GM10248 (cell line): ENCODE measurements around the gene CCSER2.

Source experiments
- CTCF ChIA-PET: fragments of 300-600 bp; sonication (Branson Sonifier 250); formaldehyde crosslinking; extraction: SDS; loops from one replicate; lab custom pipeline; 2021; ENCODE audit warnings: antibody characterized with exemption; lab: Yijun Ruan, JAX
- POLR2A ChIA-PET: fragments of 350-650 bp; sonication (Branson Sonifier 250); formaldehyde crosslinking; extraction: SDS; loops from one replicate; lab custom pipeline; 2020; ENCODE audit warnings: antibody characterized with exemption; lab: Yijun Ruan, JAX
- DNase-seq: peaks from one replicate; pipeline ENCODE4 v3.0.0; 2012; ENCODE audit errors: extremely low spot score
- TF ChIP-seq, protein P1 (sequence below): IDR thresholded peaks from 2 replicates; pipeline ENCODE4 v1.5.1; 2012; ENCODE audit warnings: mild to moderate bottlenecking, low read depth; ENCODE audit errors: extremely low read depth, missing control alignments, control extremely low read depth

CCSER2 gene

GRCh38 chr10:84391326-84391725, 62.9 kb downstream of the CCSER2 start:
- ChIA-PET CTCF (interaction anchor here (0.7 kb wide), 1 partner anchor 146 kb away, joined by 3 read pairs; no protein-coding TSS in a partner anchor), POLR2A (no interaction called here)
- DNase-seq: no peak
- TF ChIP-seq, protein P1, sequence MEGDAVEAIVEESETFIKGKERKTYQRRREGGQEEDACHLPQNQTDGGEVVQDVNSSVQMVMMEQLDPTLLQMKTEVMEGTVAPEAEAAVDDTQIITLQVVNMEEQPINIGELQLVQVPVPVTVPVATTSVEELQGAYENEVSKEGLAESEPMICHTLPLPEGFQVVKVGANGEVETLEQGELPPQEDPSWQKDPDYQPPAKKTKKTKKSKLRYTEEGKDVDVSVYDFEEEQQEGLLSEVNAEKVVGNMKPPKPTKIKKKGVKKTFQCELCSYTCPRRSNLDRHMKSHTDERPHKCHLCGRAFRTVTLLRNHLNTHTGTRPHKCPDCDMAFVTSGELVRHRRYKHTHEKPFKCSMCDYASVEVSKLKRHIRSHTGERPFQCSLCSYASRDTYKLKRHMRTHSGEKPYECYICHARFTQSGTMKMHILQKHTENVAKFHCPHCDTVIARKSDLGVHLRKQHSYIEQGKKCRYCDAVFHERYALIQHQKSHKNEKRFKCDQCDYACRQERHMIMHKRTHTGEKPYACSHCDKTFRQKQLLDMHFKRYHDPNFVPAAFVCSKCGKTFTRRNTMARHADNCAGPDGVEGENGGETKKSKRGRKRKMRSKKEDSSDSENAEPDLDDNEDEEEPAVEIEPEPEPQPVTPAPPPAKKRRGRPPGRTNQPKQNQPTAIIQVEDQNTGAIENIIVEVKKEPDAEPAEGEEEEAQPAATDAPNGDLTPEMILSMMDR: no peak

DNA sequence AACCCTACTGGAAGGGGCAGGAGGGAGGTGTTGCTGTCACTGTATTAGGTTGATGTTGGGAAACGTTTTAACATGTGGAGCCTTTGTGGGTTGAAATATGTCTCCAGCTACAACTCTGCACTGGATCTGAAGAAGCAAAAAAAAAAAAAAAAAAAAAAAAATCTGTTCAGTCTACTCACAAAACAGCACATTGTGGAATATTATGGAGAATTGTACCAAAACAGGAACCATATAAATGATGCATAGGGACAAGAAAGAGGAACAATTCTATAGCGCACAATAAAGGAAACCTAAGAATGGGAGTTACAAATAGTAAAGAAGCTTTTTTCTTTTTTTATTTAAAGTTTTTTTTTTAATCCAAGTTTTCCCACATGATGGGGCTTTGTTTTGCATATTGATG, 63.8 kb downstream of the CCSER2 start:
- TF ChIP-seq, protein P1: no peak
- CTCF ChIA-PET: interaction anchor here (0.7 to 1.0 kb wide), 2 partner anchors 40 to 145 kb away, joined by 3 read pairs; no protein-coding TSS in a partner anchor
- POLR2A ChIA-PET: no interaction called here
- DNase-seq: no peak

DNA sequence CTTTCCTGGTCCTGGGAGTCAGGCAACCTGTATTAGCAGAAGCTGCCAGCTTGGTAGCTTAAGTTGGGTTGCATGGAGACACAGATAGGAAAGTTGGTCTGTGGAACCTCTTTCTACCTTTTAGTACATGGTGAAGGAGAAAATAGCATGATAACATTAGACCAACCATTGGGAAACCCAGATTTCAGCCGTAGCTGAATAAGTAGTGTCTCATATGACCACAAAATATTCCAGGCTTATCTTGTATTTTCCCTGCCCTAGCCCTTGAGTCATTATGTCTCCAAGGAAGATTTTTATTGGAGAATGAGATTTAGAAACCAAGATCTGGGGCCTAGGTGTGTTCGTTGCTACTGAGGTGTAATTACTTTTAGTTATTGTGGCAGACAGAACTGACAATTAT, 67.2 kb downstream of the CCSER2 start:
- TF ChIP-seq, protein P1: no peak
- ChIA-PET CTCF (interaction anchor here (0.9 to 2.9 kb wide), 4 partner anchors 9 to 144 kb away, joined by 3 to 7 read pairs (median 4); no protein-coding TSS in a partner anchor), POLR2A (no interaction called here)
- DNase-seq: no peak

DNA sequence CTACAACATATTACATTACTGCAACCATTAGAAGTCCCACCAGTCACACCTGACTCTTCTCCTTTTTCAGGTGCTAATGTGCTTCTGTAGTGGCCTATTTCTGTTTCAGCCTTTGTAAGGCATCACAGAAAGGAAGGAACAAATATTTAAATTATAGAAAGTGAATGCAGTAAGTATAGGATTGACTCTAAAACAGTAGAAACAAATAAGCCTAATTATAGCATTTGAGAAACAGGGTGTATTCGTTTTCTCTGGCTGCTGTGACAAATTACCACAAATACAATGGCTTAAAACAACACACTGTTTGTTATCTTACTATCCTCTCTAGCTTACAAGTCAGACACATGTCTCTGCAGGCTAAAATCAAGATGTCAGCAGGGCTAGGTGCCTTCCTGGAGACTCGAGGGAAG, 69.4 kb downstream of the CCSER2 start:
- POLR2A ChIA-PET: no interaction called here
- CTCF ChIA-PET: interaction anchor here (1.1 to 2.9 kb wide), 5 partner anchors 11 to 139 kb away, joined by 3 to 7 read pairs (median 3); no protein-coding TSS in a partner anchor
- no peak for DNase-seq
- TF ChIP-seq, protein P1: no peak

DNA sequence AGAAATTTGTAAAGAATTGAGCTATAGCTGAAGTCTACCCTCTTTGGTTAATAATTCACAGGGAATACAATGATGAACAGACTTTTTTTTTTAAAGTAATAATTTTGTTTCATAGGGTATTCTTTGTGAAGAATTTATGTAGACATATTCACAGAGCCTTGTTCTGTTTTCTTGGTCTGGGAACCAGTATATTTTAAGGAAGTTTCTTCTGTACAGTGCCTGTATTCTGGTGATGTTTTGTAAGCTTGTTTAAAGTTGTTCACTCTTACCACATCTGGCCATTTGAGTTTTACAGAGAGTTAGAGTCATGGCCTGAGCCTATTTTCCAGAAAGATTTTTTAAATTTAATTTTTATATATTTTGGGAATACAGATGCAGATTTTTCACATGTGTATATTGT, 70.3 kb downstream of the CCSER2 start:
- ChIA-PET POLR2A (no interaction called here), CTCF (interaction anchor here (1.1 to 1.2 kb wide), 2 partner anchors 31 to 138 kb away, joined by 3 to 4 read pairs; no protein-coding TSS in a partner anchor)
- no peak for DNase-seq
- TF ChIP-seq, protein P1: no peak

GRCh38 chr10:84401854-84402611, 73.6 kb downstream of the CCSER2 start:
- POLR2A ChIA-PET: no interaction called here
- CTCF ChIA-PET: interaction anchor here (1.4 to 2.0 kb wide), 2 partner anchors 17 to 28 kb away, joined by 3 to 7 read pairs; no protein-coding TSS in a partner anchor
- TF ChIP-seq, protein P1: no peak
- DNase-seq: no peak
